SK-N-MC (cell line): ENCODE measurements around the gene TXNRD2.

ENCODE experiments used
- EZH2 ChIP-seq: fragments of 200-600 bp; sonication (generic); IDR thresholded peaks from one replicate; pipeline ENCODE4 v1.6.1; 2017; ENCODE audit warnings: antibody characterized with exemption
- FOXP2 ChIP-seq: optimal IDR thresholded peaks from 2 replicates; pipeline ENCODE3; 2011; ENCODE audit warnings: mild to moderate bottlenecking, moderate library complexity; ENCODE audit not compliant: insufficient read depth; ENCODE audit errors: extremely low read length, control extremely low read depth
- POLR2AphosphoS5 ChIP-seq: IDR thresholded peaks from 2 replicates; pipeline ENCODE4 v1.6.1; 2012; ENCODE audit warnings: mild to moderate bottlenecking, low read depth, low read length, borderline replicate concordance

- TF ChIP-seq EZH2 (no peak), POLR2AphosphoS5 (no peak), FOXP2 (no peak)
These were observed 26.2 kb downstream of the TXNRD2 start for GRCh38 chr22:19915287-19915954.
